GM12892 (cell line): ENCODE data around the gene UXS1.

ENCODE experiments used
- POLR2A ChIP-seq: IDR thresholded peaks from 2 replicates; pipeline ENCODE4 v1.6.1; 2011; ENCODE audit warnings: low read depth, low read length, control low read depth
- POLR2AphosphoS5 ChIP-seq: IDR thresholded peaks from 2 replicates; pipeline ENCODE4 v1.6.1; 2011; ENCODE audit warnings: low read depth, low read length, control low read depth

DNA sequence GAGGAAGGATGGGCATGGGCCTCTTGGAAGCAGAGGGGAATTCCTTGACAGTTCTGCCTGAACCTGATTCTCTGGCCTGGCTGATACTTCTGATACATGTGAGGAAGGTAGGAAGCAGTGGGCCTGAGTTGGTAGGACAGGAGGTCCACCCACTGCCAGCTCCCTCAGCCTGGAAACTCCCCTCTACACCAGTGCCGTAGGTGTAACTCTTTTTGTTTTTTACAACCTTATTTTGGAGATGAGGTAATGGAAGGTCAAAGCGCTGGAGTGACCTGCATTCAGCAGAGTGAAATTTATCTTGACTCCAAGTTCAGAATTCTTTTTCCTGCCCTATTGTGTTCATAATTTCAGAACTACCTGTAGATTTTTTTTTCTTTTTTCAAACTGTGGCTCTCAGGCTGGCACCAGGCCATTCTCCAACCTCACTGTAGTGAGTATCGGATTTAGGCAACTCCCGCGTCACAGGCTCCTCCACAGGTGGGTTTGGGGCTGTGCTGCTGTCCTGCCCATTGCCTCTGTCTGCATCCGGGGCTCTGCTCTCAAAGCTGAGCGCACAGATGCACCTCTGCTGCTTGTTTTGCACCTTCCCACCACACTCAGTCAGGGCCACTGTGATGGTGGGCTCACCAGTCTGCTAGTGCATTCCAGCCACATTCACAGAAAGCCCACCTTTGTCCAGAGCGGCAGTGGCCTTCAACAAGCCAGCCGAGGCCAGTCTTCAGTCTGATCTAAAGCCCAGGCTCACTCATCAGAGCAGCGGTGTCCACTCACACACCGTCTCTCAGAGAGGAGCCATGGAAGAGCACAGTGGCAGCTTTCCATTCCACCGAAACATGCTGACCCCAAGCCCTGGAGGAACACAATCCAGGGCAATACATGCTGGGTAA, 87.2 kb downstream of the UXS1 start:
- TF ChIP-seq POLR2AphosphoS5, result no peak
- no peak for TF ChIP-seq POLR2A
